GM21390 (cell line): ENCODE data around the gene DCAF10.
"Not testable (repeated sequence)": the region's sequence is repeated elsewhere in the genome, so short reads cannot be mapped to it uniquely, and the experiment has no call there.

ENCODE experiments used
- ATAC-seq: cut with Tn5 transposase; IDR thresholded peaks from one replicate; pipeline ENCODE4 v1.9.1; 2021; ENCODE audit not compliant: unreplicated experiment

DCAF10 gene

GRCh38 chr9:37906312-37907239 lies 106.0 kb downstream of the DCAF10 start:
- no peak for ATAC-seq

- no peak for ATAC-seq
These were observed 107.7 kb downstream of the DCAF10 start for GRCh38 chr9:37908283-37908682.

- ATAC-seq = no peak
These were observed 108.1 kb downstream of the DCAF10 start for GRCh38 chr9:37908698-37909186.

- no peak for ATAC-seq
These were observed 108.7 kb downstream of the DCAF10 start for GRCh38 chr9:37909326-37909725.

GRCh38 chr9:37909836-37910235 lies 109.2 kb downstream of the DCAF10 start:
- not testable (repeated sequence) for ATAC-seq

GRCh38 chr9:37910271-37910670 lies 109.7 kb downstream of the DCAF10 start:
- ATAC-seq = no peak

- no peak for ATAC-seq
These were observed 110.7 kb downstream of the DCAF10 start for GRCh38 chr9:37911271-37911681.

- ATAC-seq = peak; percentile 76
These were observed 113.0 kb downstream of the DCAF10 start for GRCh38 chr9:37913480-37914153.

GRCh38 chr9:37914154-37914551 lies 113.6 kb downstream of the DCAF10 start:
- no peak for ATAC-seq

GRCh38 chr9:37914701-37915358 lies 114.2 kb downstream of the DCAF10 start:
- no peak for ATAC-seq

- no peak for ATAC-seq
These were observed 115.4 kb downstream of the DCAF10 start for GRCh38 chr9:37915911-37916470.

- no peak for ATAC-seq
These were observed 116.1 kb downstream of the DCAF10 start for GRCh38 chr9:37916471-37917312.
